CD4-positive, alpha-beta T cell treated with Interleukin-6 at 100 ng/mL for 8 hours (primary cell): ENCODE results near the gene RNF144A.
"Not testable (repeated sequence)": the region's sequence is repeated elsewhere in the genome, so short reads cannot be mapped to it uniquely, and the experiment has no call there.

Source experiments
- DNase-seq: peaks from one replicate; pipeline ENCODE4 v3.0.0-alpha.2; 2020; ENCODE audit warnings: mixed read lengths, low spot score

Gene RNF144A, protein sequence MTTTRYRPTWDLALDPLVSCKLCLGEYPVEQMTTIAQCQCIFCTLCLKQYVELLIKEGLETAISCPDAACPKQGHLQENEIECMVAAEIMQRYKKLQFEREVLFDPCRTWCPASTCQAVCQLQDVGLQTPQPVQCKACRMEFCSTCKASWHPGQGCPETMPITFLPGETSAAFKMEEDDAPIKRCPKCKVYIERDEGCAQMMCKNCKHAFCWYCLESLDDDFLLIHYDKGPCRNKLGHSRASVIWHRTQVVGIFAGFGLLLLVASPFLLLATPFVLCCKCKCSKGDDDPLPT

GRCh38 chr2:6917071-6917760 is at the start of gene RNF144A:
Gene RNF144A, plus strand, starts transcription at chr2:6917412. Its CDS starts 79,515 bp downstream, at chr2:6996927.
- DNase-seq = peak; percentile 64

DNA sequence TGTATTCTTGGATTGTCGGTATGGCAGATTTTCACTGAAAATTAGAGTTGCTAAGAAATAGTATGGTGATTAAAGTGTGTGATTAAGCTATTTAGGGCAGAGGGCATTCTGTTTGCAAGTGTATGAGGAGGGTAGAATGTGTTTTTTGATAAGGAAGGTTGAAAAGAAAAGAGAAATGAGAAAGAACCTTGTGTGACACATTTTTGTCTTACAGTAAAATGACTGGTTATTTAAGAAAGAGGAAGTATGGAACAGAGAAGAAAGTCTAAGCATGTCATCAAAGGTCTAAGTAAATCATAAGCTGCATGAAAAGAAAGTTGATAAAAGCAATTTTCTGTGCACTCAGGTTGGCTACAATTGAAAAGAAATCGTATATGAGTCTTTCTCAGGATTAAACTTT is 44.8 kb upstream of the RNF144A start:
- no peak for DNase-seq

GRCh38 chr2:6874032-6874431 is 43.2 kb upstream of the RNF144A start:
- DNase-seq = no peak

DNA sequence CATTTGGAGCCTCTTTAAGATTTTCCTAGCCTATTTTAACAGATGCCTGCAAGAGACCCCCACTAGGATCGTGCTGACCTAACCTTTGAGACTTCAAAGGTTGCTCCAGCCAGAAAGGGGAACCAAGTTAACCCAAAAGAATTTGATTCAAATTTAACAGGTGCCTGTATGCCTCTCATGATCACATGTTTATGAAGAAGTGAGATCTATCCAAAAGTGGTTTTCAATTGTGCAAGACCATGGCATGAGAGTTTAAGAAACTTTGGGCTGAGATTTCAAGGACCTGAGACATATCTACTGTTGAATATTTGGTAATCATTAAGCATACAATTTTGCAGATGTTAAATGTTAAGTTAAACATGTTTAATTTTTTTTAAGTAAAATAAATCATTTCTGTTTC is 40.9 kb upstream of the RNF144A start:
- no peak for DNase-seq

DNA sequence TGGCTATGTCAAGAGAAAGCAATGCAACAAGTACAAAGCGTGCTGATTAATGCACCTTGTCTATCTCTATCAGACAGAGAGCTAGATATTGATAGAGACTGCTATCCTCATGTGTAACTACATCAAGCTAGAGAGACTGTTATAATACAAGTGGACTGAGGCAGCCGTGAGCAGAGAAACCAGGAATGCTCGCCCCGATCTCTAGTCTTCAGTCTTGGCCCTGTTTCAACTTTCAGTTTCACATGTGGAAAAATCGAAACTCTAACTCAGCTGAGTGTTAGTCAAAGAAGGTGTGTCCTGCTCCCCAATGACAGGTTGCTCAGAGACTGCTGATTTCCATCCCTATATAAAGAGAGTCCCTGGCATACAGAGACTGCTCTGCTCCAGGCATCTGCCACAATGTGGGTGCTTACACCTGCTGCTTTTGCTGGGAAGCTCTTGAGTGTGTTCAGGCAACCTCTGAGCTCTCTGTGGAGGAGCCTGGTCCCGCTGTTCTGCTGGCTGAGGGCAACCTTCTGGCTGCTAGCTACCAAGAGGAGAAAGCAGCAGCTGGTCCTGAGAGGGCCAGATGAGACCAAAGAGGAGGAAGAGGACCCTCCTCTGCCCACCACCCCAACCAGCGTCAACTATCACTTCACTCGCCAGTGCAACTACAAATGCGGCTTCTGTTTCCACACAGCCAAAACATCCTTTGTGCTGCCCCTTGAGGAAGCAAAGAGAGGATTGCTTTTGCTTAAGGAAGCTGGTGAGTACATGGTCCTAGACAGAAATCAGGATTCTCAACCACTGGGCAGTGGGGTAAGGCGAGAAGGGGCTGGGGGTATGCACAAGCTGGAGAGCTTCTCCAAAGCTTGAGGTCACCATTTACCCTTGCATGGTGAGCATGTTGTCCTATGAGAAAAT is 39.6 kb upstream of the RNF144A start, which contains the start of gene RSAD2:
Gene RSAD2 (plus strand): TSS at position 376 of the 903 bp plus-strand sequence. CDS start 24 bp downstream, at position 400.
- DNase-seq = peak; percentile 57

GRCh38 chr2:6878549-6878948 is 38.7 kb upstream of the RNF144A start:
- no peak for DNase-seq

DNA sequence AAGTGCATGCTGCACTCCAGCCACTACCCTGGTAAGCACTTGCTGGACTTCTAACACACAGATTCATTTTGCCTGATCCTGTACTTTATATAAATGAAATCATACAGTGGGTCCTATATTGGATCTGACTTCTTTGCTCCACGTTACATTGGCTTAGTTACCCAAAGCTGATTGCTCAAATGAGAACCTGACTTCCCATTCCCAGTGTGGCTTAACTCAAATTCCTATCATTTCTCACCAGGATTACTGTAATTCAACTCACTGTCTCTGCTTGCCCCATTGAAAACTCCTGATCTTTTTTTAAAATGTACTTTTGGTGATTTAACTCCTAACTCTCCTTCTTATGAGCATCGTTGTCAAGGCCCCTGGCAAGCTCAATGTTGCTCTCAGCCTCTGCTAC is 38.2 kb upstream of the RNF144A start:
- no peak for DNase-seq

GRCh38 chr2:6880200-6880733 is 36.9 kb upstream of the RNF144A start:
- peak; percentile 59 for DNase-seq

- no peak for DNase-seq
Observed at GRCh38 chr2:6881046-6881445, 36.2 kb upstream of the RNF144A start.

DNA sequence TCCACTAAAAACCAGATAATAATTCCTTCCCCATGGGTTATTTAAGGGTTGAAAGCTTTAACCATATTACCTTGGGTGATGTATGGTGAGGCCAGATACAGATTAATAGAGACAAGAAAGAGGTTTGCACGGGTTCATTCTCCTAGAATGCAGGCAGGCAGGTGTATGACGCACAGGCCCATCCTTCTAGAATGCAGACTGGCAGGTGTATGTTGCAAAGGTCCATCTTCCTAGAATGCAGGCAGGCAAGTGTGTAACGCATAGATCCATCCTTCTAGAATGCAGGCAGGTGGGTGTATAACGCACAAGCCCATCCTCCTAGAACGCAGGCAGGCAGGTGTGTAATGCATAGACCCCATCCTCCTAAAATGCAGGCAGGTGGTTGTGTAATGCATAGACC is 35.7 kb upstream of the RNF144A start:
- no peak for DNase-seq

DNA sequence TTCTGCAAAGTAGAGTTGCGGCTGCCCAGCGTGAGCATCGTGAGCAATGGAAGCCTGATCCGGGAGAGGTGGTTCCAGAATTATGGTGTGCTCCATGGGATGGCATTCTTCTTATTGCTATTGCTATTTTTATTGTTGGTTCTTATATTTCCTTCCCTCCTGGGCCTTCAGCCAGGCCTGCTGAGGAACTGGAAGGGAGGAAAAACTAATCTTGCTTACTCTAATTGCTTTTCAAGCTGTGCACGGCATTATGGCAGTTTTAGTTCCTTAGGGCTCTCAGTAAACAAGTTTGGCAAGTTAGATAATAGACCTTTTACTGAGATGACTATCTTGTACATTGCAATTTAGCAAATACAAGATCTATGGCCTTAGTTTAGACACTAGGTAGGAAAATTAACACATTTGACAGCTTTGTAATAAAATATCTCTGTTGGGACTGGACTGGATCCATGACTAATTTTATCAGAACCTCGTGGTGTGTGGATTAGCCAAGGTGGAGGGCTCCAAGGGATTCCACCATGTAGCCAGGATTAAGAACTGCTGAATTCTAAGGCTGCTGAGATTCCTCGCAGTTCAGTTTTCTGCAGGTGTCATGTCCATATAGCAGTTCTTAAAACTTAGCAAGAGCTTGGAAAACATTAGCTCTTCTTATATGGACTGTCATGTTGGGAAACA is 33.6 kb upstream of the RNF144A start:
- no peak for DNase-seq

DNA sequence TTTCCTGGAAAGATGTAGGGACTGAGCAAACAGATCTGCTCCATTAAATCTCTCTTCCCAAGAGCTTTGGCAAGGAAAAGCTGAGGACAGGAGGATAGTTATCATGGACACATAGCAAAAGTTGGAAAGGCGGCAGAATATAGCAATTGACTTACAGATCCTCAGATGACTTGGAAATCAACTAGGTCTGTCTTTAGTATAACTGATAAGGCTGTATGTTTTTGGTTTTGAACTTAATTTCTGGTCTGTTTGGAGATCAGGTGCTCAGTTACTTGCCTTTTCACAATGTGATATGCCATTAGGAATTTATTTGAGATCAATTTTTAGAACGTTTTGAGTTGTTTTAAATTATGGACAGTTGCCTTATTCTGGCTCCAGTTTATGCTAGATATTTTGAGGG is 31.7 kb upstream of the RNF144A start:
- DNase-seq = no peak

- no peak for DNase-seq
Observed at GRCh38 chr2:6885968-6886367, 31.2 kb upstream of the RNF144A start.

- DNase-seq = no peak
Observed at GRCh38 chr2:6887751-6888192, 29.4 kb upstream of the RNF144A start.

DNA sequence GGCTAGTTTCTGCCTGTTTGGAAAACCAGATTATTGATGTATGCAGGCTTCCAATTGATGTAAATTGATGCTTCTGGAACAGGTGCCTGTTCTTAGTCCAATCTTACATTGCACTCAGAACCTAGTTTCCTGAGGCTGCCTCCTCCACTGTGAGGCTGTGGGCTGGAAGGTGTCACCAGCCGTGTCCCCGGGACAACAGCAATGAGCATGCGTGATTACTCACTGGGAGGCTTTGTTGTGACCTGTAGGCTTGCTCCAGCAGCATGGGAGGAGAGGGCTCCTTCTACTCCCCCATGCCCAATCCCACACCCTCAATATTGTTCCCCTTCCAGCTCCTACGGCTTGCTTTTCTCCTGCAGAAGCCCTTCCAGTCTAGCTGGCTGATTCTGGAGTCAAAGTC is 28.5 kb upstream of the RNF144A start:
- DNase-seq = no peak

DNA sequence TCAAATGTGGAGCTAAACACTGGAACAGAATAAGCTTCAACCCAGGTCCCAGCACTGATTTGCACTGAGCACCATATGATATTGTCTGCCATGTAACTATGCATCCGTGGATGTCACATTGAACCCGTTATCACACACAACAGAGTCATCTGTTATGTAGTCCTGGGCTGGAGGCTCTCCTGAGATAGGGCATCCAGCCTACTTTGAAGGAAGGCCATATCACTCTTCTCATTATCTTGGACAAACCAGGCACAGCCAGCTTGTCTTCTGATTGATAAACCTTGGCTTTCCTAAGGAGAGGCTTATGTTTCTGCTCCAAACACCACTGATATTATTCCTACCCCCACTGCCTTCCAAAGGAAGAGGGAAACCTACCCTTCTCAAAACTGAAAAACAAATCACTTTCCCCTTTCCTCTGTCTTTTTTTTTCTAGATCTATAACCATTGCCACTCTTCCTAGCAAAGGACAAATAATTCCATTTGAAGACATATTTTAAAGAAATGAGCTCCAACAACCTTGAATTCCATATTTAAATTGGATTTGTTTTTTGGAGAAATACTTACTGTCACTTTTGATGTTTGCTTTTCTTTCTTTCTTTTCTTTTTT is 23.2 kb upstream of the RNF144A start:
- DNase-seq = no peak

- peak; percentile 40 for DNase-seq
Observed at GRCh38 chr2:6896930-6897759, 20.1 kb upstream of the RNF144A start.

DNA sequence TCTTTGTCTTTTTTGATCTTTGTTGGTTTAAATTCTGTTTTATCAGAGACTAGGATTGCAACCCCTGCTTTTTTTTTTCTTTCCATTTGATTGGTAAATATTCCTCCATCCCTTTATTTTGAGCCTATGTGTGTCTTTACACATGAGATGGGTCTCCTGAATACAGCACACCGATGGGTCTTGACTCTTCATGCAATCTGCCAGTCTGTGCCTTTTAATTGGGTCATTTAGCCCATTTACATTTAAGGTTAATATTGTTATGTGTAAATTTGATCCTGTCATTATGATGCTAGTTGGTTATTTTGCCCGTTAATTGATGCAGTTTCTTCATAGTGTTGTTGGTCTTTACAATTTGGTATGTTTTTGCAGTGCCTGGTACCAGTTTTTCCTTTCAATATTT is 14.6 kb upstream of the RNF144A start:
- DNase-seq = not testable (repeated sequence)

DNA sequence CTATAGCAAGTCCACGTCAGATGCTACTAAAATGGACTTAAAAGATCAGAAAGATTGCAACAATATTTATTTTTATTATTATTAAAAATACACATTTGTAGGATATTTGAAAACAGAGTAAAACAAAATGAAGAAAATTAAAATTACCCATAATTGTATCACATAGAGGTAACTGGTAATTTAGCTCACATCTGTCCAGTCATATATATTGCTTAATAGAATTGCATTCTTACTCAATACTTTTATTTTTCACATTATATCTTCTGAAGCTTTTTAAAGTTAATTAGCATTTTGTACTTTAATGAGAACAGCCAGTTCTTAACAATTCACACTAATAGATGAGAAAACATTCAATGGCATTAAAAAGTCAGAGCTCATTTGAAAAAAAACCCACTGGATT is 11.5 kb upstream of the RNF144A start:
- DNase-seq = no peak

DNA sequence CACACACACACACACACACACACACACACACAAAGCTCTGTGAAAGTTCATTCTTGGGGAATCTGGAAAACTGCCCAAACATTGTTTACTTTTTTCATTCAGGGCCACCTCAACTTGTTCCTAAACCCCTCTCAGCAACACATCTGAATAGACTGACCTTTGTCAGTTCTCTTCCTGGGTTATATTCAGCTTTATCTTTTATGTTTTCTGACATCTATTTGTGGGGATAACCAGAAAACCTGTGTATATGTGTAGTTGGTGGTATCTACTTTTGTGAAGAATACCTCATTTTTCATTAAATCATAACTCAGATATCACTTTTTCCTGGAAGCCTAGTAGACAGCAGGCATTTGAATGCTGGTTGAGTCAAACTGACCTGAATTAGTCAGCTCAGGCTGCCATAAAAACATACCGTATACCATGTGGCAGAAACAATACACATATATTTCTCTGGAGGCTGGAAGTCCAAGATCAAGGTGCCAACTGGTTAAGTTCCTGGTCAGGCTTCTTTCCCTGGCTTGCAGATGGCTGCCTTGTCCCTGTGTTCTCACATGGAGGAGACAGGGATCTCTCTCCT is 11.0 kb upstream of the RNF144A start:
- DNase-seq = no peak
